ENCODE data around the gene CDR2L. TPM values are rescaled to one million over a fixed set of nuclear protein-coding genes. Genes with fewer than 3 reads are reported as not detected.

Gene CDR2L
- total RNA-seq, 2 experiments from 2014 or later = 0.59 to 0.94 TPM

- Mint-ChIP-seq H3K36me3 (ENCODE audit: low read depth) (peaks cover 9% of the 10 kb centered on the region), H3K27me3 (no peaks in the 10 kb centered on the region), H3K4me1 (ENCODE audit: low read depth) (peaks cover 31% of the 10 kb centered on the region), H3K9me3 (no peaks in the 10 kb centered on the region), H3K27ac (peak overlapping the region; percentile 65), H3K4me3 (peak overlapping the region; percentile 88)
- ATAC-seq = peak; percentile 5
- ChIA-PET CTCF (interaction anchor here (0.7 to 10.9 kb wide), 18 partner anchors 7 to 402 kb away, joined by 3 to 122 read pairs (median 7); partner anchors contain the start of genes CDR2L, HID1, NT5C and OTOP2), POLR2A (interaction anchor here (0.9 to 3.1 kb wide), 8 partner anchors 8 to 119 kb away, joined by 3 to 26 read pairs (median 8); no protein-coding TSS in a partner anchor)
- peak; percentile 31 for DNase-seq
- intact Hi-C loops (cut with micrococcal nuclease) = no loop called here
- no peak for TF ChIP-seq CTCF (IDR thresholded peaks at IDR 0.05)
These were observed 23.4 kb downstream of the CDR2L start for GRCh38 chr17:75010683-75011400.

GRCh38 chr17:75011401-75012095, 24.1 kb downstream of the CDR2L start:
- Mint-ChIP-seq H3K9me3 (no peaks in the 10 kb centered on the region), H3K36me3 (ENCODE audit: low read depth) (peaks cover 9% of the 10 kb centered on the region), H3K27ac (peak overlapping the region; percentile 92), H3K4me3 (peak overlapping the region; percentile 88), H3K4me1 (ENCODE audit: low read depth) (peaks cover 33% of the 10 kb centered on the region), H3K27me3 (no peaks in the 10 kb centered on the region)
- ChIA-PET POLR2A (interaction anchor here (0.5 to 3.1 kb wide), 22 partner anchors 8 to 434 kb away, joined by 3 to 26 read pairs (median 6); partner anchors contain the start of genes ATP5PD, CDR2L, GGA3 and HID1), CTCF (interaction anchor here (0.7 to 10.9 kb wide), 29 partner anchors 8 to 401 kb away, joined by 3 to 122 read pairs (median 6); partner anchors contain the start of genes CDR2L, HID1, NT5C and OTOP2)
- intact Hi-C loops (cut with micrococcal nuclease) = no loop called here
- DNase-seq = no peak
- no peak for ATAC-seq
- TF ChIP-seq CTCF (IDR thresholded peaks at IDR 0.05) = no peak

GRCh38 chr17:75012096-75012345, 24.6 kb downstream of the CDR2L start:
- peak overlapping the region; percentile 92 for H3K27ac Mint-ChIP-seq
- H3K36me3 Mint-ChIP-seq (ENCODE audit: low read depth) = peaks cover 13% of the 10 kb centered on the region
- peaks cover 33% of the 10 kb centered on the region for H3K4me1 Mint-ChIP-seq (ENCODE audit: low read depth)
- DNase-seq = no peak
- intact Hi-C loops (cut with micrococcal nuclease) = no loop called here
- no peaks in the 10 kb centered on the region for H3K9me3 Mint-ChIP-seq
- CTCF ChIA-PET = interaction anchor here (0.8 to 10.9 kb wide), 27 partner anchors 9 to 400 kb away, joined by 3 to 122 read pairs (median 6); partner anchors contain the start of genes CDR2L, HID1, NT5C and OTOP2
- peak overlapping the region; percentile 88 for H3K4me3 Mint-ChIP-seq
- no peaks in the 10 kb centered on the region for H3K27me3 Mint-ChIP-seq
- POLR2A ChIA-PET = interaction anchor here (0.6 to 3.1 kb wide), 25 partner anchors 8 to 250 kb away, joined by 3 to 26 read pairs (median 5); partner anchors contain the start of genes ATP5PD, CDR2L, GGA3 and HID1
- ATAC-seq = no peak
- TF ChIP-seq CTCF (IDR thresholded peaks at IDR 0.05) = no peak

- H3K4me1 Mint-ChIP-seq (ENCODE audit: low read depth) = peaks cover 33% of the 10 kb centered on the region
- ATAC-seq (peak; percentile 95), DNase-seq (peak; percentile 90)
- H3K27me3 Mint-ChIP-seq = no peaks in the 10 kb centered on the region
- peak within 1 kb of the TSS; percentile 88 for H3K4me3 Mint-ChIP-seq
- peaks cover 13% of the 10 kb centered on the region for H3K36me3 Mint-ChIP-seq (ENCODE audit: low read depth)
- ChIA-PET CTCF (interaction anchor here (0.8 to 10.9 kb wide), 31 partner anchors 9 to 400 kb away, joined by 3 to 122 read pairs (median 6); partner anchors contain the start of genes CDR2L, HID1, NT5C and OTOP2), POLR2A (interaction anchor here (0.6 to 3.1 kb wide), 28 partner anchors 9 to 249 kb away, joined by 3 to 26 read pairs (median 5); partner anchors contain the start of genes ATP5PD, CDR2L, GGA3 and HID1)
- peak within 1 kb of the TSS; percentile 92 for H3K27ac Mint-ChIP-seq
- TF ChIP-seq CTCF (IDR thresholded peaks at IDR 0.05) = peak; percentile 51
- no peaks in the 10 kb centered on the region for H3K9me3 Mint-ChIP-seq
- intact Hi-C loops (cut with micrococcal nuclease) = no loop called here
These were observed 25.1 kb downstream of the CDR2L start, which contains the start of gene MRPL58 for GRCh38 chr17:75012346-75013091. Gene MRPL58 (plus strand): TSS chr17:75012670. CDS start chr17:75012687, 17 bp downstream.

All from activated CD8-positive, alpha-beta T cell treated with anti-CD3 and anti-CD28 coated beads for 36 hours (primary cell).